Mesothelial cell of epicardium (in vitro differentiated cells): Measurements from ENCODE around the gene LRP3. TPM values are rescaled to one million over a fixed set of nuclear protein-coding genes. Genes with fewer than 3 reads are reported as not detected.
"Not testable (repeated sequence)": the region's sequence is repeated elsewhere in the genome, so short reads cannot be mapped to it uniquely, and the experiment has no call there.

Source experiments
- DNase-seq, 2 experiments: peaks; one replicate each; pipeline ENCODE4 v3.0.0; 2021; ENCODE audit warnings: low spot score in 2 of 2; ENCODE audit not compliant: unreplicated experiment in 2 of 2
- H3K27ac Mint-ChIP-seq: 2 replicates; pipeline ENCODE4 v1.8.0; 2021; ENCODE audit warnings: mixed read lengths
- H3K27me3 Mint-ChIP-seq: 2 replicates; pipeline ENCODE4 v1.8.0; 2021; ENCODE audit warnings: low read depth, mixed read lengths
- H3K36me3 Mint-ChIP-seq: 2 replicates; pipeline ENCODE4 v1.8.0; 2021; ENCODE audit warnings: mixed read lengths
- H3K4me1 Mint-ChIP-seq: 2 replicates; pipeline ENCODE4 v1.8.0; 2021; ENCODE audit warnings: mixed read lengths
- H3K4me3 Mint-ChIP-seq: 2 replicates; pipeline ENCODE4 v1.8.0; 2021; ENCODE audit warnings: mild to moderate bottlenecking, moderate library complexity, mixed read lengths
- H3K9me3 Mint-ChIP-seq: 2 replicates; pipeline ENCODE4 v1.8.0; 2021; ENCODE audit warnings: mixed read lengths
- CTCF ChIP-seq: fragments of 200-600 bp; sonication (generic); IDR thresholded peaks from one replicate; pipeline ENCODE4 v1.5.0; 2021; ENCODE audit warnings: antibody characterized with exemption; ENCODE audit not compliant: unreplicated experiment
- total RNA-seq: library from RNA; stranded (reverse); gene quantifications from 3 replicates; pipeline ENCODE4 v1.2.1, GENCODE V29; 2021

Gene LRP3
- total RNA-seq, 1 donor from 2014 or later, result 34.1 TPM

- no peak for TF ChIP-seq CTCF
- Mint-ChIP-seq H3K4me1 (no peaks in the 10 kb centered on the region), H3K36me3 (no peaks in the 10 kb centered on the region), H3K4me3 (no peak overlapping the region), H3K27me3 (peaks cover 13% of the 10 kb centered on the region), H3K27ac (no peak overlapping the region), H3K9me3 (no peaks in the 10 kb centered on the region)
- no peak for DNase-seq
Measured at GRCh38 chr19:33186431-33187182, 7.5 kb upstream of the LRP3 start.

- H3K27me3 Mint-ChIP-seq, result peaks cover 19% of the 10 kb centered on the region
- H3K27ac Mint-ChIP-seq, result no peak overlapping the region
- no peaks in the 10 kb centered on the region for H3K36me3 Mint-ChIP-seq
- no peak for DNase-seq
- no peak overlapping the region for H3K4me3 Mint-ChIP-seq
- TF ChIP-seq CTCF, result no peak
- no peaks in the 10 kb centered on the region for H3K9me3 Mint-ChIP-seq
- no peaks in the 10 kb centered on the region for H3K4me1 Mint-ChIP-seq
Measured at GRCh38 chr19:33187183-33187540, 7.0 kb upstream of the LRP3 start.

GRCh38 chr19:33189453-33189852 is 4.7 kb upstream of the LRP3 start:
- no peak for DNase-seq
- Mint-ChIP-seq H3K27me3 (peaks cover 28% of the 10 kb centered on the region), H3K4me1 (no peaks in the 10 kb centered on the region), H3K9me3 (no peaks in the 10 kb centered on the region), H3K27ac (no peak overlapping the region), H3K36me3 (no peaks in the 10 kb centered on the region), H3K4me3 (no peak overlapping the region)
- no peak for TF ChIP-seq CTCF

- peaks cover 27% of the 10 kb centered on the region for H3K27me3 Mint-ChIP-seq
- not testable (repeated sequence) for H3K4me3 Mint-ChIP-seq, H3K27ac Mint-ChIP-seq, H3K36me3 Mint-ChIP-seq, H3K9me3 Mint-ChIP-seq, H3K4me1 Mint-ChIP-seq, DNase-seq
Measured at GRCh38 chr19:33191092-33191491, 3.0 kb upstream of the LRP3 start.

- TF ChIP-seq CTCF, result no peak
- no peak overlapping the region for H3K27ac Mint-ChIP-seq
- H3K4me1 Mint-ChIP-seq, result peaks cover 2% of the 10 kb centered on the region
- H3K4me3 Mint-ChIP-seq, result no peak overlapping the region
- H3K36me3 Mint-ChIP-seq, result no peaks in the 10 kb centered on the region
- peaks cover 27% of the 10 kb centered on the region for H3K27me3 Mint-ChIP-seq
- DNase-seq, result no peak
- no peaks in the 10 kb centered on the region for H3K9me3 Mint-ChIP-seq
Measured at GRCh38 chr19:33191501-33191900, 2.6 kb upstream of the LRP3 start.

GRCh38 chr19:33192010-33192409 is 2.1 kb upstream of the LRP3 start:
- no peaks in the 10 kb centered on the region for H3K36me3 Mint-ChIP-seq
- H3K27ac Mint-ChIP-seq, result no peak overlapping the region
- H3K9me3 Mint-ChIP-seq, result no peaks in the 10 kb centered on the region
- H3K4me1 Mint-ChIP-seq, result peaks cover 2% of the 10 kb centered on the region
- no peak for DNase-seq
- H3K4me3 Mint-ChIP-seq, result peak overlapping the region; percentile 13
- peaks cover 27% of the 10 kb centered on the region for H3K27me3 Mint-ChIP-seq
- no peak for TF ChIP-seq CTCF
